GM18498 (cell line): ENCODE data around the gene COX14.
"Not testable (repeated sequence)": the region's sequence is repeated elsewhere in the genome, so short reads cannot be mapped to it uniquely, and the experiment has no call there.

Experiments used
- ATAC-seq: cut with Tn5 transposase; IDR thresholded peaks from one replicate; pipeline ENCODE4 v1.9.1; 2021; ENCODE audit warnings: mild to moderate bottlenecking, moderate library complexity; ENCODE audit not compliant: unreplicated experiment

COX14 gene

DNA sequence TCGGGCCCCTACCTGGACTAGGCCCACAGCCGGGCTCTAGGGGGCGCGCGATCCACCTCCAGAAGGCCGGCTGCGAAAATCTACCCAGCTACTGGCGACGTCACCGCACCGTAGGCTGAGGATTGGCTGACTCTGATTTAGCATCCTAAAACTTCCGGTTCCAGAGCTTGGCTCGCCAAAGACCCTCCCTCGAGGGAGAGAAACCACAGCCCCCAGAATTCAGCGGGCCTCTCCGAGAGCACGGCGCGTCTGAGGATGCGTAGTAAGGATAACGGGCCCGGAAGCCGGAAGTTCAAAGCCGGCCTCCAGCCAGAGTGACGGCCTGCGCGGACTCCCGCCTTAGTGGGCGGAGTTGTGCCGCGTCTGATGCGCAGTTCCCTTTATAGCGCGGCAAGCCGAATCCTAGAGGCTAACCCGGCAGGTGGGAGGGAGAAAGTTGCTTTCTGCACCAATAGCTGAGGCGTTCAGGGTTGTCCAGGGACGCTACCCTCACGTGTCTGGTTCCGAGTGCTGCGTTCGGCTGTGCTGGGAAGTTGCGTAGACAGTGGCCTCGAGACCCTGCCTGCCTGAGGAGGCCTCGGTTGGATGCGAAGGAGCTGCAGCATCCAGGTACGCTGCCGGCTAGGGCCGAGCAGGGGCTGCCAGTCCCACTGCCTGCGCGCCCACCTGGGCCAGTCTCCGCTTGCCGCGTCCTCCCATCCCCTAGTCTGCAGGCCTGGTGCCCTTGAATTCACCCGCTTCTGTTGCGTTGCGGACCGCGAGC lies at the start of gene COX14:
COX14 (plus strand) TSS at position 544 of the 763 bp plus-strand sequence. CDS start 7,808 bp downstream, outside the sequence.
- ATAC-seq: peak; percentile 82

DNA sequence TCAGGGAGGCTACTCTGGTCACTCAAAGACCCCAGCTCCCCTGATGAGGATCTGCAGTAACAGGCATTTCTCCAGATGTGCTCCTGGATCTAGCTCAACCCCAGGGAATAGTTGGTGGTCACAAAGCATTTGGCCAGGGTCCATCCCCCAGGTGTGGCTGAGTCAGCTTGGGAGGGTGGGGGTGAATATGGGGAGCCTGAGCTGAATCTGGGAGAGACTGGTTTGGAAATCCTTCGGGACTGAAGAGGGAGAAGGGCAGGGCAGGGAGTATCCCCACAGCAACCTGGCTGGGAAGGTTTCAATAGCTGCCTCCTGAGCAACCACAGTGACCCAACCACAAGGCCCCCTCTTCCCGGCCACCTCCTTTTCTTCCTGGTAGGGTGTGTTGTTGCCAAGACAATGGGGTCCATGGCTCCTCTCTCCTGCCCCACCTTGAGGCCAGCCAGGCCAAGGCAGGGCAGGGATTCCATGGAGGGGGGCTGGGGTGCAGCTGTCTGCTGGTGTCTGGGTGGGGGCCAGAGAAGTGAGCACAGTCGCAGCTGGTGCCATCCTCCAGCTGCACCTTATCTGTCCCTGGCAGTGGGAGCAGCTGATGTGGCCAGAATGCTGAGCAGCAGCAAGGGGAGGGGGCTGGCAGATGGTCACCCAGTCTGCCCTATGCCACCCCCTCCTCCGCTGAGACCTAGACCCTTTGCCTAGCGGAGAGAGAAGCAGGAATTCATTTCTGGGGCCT lies 49.1 kb upstream of the COX14 start:
- ATAC-seq: no peak

DNA sequence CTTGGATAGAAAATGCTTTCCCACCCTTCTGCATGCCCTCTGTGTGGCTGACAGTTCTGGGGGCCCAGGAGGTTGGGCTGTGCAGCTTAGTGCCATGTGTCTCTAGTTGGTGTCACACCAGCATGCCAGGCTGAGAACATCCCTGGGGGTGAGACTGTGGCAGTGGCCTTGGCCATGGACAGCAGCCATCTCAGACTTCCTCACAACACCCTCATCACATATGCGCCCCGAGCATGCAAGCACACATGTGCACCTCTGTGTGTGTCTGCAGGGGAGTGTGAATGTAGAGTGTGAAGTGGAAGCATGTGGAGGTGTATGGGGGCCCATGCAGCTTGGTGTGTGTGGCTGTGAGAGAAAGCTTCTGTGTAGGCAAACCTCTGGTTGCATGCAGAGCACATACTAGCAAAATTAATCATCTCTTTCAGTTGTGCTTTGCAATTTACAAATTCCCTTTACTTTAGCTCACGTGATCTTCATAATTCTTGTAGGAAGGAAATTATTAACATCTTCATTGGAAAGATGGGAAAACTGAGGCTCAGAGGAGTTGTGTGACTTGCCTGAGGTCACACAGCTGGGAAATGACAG lies 46.2 kb upstream of the COX14 start:
- no peak for ATAC-seq

- ATAC-seq: no peak
These were observed 45.6 kb upstream of the COX14 start for GRCh38 chr12:50066402-50066801.

DNA sequence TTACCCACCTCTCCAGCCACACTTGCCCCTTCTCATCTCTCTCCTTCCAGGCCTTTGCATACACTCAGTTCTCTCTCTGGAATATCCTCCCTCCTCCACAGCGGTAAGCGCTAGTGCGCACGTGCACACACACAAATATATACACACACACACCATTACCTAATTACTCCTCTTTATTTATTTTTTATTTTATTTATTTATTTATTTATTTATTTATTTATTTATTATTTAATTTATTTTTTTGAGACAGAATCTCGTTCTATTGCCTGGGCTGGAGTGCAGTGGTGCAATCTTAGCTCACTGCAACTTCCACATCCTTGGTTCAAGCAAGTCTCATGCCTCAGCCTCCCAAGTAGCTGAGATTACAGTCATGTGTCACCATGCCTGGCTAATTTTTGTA lies 43.0 kb upstream of the COX14 start:
- no peak for ATAC-seq

- ATAC-seq: no peak
These were observed 42.5 kb upstream of the COX14 start for GRCh38 chr12:50069539-50069938.

GRCh38 chr12:50070314-50071060 lies 41.5 kb upstream of the COX14 start:
- no peak for ATAC-seq

GRCh38 chr12:50072198-50072907 lies 39.7 kb upstream of the COX14 start:
- no peak for ATAC-seq

- no peak for ATAC-seq
These were observed 38.8 kb upstream of the COX14 start for GRCh38 chr12:50073206-50073605.

DNA sequence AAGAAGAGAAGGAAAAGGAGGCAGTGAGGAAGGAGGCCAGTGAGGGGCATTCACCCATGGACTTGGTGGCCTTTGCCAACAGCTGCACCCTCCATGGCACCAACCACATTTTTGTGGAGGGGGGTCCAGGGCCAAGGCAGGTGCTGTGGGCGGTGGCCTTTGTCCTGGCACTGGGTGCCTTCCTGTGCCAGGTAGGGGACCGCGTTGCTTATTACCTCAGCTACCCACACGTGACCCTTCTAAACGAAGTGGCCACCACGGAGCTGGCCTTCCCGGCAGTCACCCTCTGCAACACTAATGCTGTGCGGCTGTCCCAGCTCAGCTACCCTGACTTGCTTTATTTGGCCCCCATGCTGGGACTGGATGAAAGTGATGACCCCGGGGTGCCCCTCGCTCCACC lies 38.3 kb upstream of the COX14 start:
- ATAC-seq: no peak

- ATAC-seq: peak; percentile 86
These were observed 36.9 kb upstream of the COX14 start for GRCh38 chr12:50074936-50075807.

DNA sequence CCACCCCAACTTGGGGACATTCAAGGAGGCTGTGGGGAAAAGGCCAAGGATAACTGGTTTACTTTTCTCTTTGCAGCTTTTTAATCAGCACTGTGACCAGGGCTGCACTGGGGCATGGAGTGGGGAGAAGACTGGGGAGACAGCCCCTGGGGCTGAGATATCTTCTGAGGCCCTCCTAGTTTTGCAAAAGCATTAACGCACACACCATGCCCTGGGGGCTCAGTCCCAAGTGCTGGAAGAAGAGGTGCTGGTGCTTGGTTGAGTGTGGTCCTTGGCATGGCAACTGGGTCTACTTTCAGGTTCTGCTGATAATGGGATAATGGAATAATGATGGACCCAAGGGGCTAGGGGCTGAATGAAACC lies 36.2 kb upstream of the COX14 start:
- no peak for ATAC-seq

DNA sequence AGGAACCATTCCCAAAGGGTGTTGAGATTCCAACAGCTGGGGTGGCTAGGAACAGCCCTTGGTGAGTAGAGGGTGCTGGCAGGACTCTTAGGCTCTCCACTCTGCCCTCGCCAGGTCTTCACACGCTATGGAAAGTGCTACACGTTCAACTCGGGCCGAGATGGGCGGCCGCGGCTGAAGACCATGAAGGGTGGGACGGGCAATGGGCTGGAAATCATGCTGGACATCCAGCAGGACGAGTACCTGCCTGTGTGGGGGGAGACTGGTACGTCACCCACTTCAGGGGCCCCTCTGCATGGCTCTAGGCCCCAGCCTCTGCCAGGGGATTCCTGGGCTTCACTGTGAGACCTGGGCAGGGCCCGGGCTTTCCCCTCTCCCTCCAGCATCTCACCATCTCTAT lies 34.9 kb upstream of the COX14 start:
- no peak for ATAC-seq

- ATAC-seq: no peak
These were observed 33.8 kb upstream of the COX14 start for GRCh38 chr12:50078281-50078680.

- ATAC-seq: no peak
These were observed 32.3 kb upstream of the COX14 start for GRCh38 chr12:50079771-50080170.

DNA sequence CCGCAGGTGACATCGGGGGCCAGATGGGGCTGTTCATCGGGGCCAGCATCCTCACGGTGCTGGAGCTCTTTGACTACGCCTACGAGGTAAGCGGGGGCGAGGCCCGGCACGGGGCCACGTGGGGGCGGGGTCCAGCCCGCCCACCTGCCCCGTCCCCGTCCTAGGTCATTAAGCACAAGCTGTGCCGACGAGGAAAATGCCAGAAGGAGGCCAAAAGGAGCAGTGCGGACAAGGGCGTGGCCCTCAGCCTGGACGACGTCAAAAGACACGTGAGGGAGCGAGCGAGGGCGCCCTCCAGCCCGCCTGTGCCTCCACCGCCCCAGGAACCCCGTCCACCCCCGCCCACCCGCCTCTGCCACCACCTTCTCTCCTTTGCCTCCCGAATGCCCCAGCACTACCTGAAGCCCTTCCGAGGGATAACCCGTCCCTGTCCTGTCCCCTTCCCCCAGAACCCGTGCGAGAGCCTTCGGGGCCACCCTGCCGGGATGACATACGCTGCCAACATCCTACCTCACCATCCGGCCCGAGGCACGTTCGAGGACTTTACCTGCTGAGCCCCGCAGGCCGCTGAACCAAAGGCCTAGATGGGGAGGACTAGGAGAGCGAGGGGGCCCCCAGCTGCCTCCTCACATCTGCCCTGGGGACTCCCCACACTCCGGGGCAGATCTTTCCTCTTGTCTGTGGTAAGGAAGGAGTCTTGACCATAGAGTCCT lies 30.8 kb upstream of the COX14 start:
- no peak for ATAC-seq

DNA sequence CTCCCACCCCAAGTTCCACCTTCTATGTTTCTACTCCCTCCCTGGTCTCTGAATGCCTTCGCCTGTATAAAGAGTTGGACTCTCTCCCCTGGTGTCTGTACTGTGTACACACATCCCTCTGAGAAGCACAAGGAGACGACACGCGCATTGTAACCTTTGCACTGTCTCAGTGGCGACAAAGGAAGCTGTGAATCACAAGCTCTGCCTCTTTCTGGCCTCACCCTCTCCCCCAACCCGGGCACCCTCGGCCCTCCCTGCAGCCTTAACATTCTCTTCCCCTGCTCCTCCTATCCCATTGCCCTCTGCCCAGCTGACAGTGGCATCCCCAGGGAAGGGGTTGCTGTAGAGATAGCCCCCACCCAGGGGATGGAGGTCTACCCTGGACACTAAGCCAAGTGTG lies 29.4 kb upstream of the COX14 start:
- ATAC-seq: no peak

DNA sequence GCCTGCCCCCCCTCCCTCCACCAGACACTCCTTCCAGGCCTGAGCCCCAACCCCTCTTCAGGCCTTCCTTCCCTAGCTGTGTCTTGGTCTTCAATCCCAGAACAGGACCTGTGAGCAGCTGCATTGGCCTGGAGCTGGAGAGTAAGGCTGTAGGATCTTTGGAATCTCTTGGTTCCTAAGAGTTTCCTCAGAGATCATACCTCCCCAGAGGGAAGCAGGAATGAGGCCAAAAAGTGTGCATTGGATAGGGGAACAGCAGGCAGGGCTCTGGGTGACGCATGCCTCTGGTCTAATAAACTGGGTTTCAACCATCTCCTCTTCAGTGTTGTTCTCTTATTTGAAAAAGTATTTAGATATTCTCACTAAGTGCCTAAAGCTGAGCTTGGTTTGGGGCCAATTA lies 28.7 kb upstream of the COX14 start:
- no peak for ATAC-seq

GRCh38 chr12:50084409-50084774 lies 27.6 kb upstream of the COX14 start:
- ATAC-seq: not testable (repeated sequence)
